Caki2 (cell line): ENCODE results near the gene MRPS11. TPM values are rescaled to one million over a fixed set of nuclear protein-coding genes. Genes with fewer than 3 reads are reported as not detected.
"Not testable (repeated sequence)": the region's sequence is repeated elsewhere in the genome, so short reads cannot be mapped to it uniquely, and the experiment has no call there.

Experiments used
- DNase-seq: peaks from one replicate; pipeline ENCODE4 v3.0.0-alpha.2; 2015; ENCODE audit warnings: low read depth
- in situ Hi-C: cut with HindIII; loops from 2 replicates; pipeline ENCODE4 v1.10.0; 2016; ENCODE audit warnings: low sequenced_read_pairs, low pct_unique_long_range_greater_than_20kb, mixed read lengths
- total RNA-seq: library from RNA; depleted of rRNA; stranded (reverse); fragments of >200 nt; shearing (Covaris generic); gene quantifications from 2 replicates; pipeline ENCODE4 v1.2.3, GENCODE V29; 2014; ENCODE audit warnings: low replicate concordance; rRNA removed

The MRPS11 gene
- total RNA-seq, result 70.5 and 85.1 TPM in 2 replicates

DNA sequence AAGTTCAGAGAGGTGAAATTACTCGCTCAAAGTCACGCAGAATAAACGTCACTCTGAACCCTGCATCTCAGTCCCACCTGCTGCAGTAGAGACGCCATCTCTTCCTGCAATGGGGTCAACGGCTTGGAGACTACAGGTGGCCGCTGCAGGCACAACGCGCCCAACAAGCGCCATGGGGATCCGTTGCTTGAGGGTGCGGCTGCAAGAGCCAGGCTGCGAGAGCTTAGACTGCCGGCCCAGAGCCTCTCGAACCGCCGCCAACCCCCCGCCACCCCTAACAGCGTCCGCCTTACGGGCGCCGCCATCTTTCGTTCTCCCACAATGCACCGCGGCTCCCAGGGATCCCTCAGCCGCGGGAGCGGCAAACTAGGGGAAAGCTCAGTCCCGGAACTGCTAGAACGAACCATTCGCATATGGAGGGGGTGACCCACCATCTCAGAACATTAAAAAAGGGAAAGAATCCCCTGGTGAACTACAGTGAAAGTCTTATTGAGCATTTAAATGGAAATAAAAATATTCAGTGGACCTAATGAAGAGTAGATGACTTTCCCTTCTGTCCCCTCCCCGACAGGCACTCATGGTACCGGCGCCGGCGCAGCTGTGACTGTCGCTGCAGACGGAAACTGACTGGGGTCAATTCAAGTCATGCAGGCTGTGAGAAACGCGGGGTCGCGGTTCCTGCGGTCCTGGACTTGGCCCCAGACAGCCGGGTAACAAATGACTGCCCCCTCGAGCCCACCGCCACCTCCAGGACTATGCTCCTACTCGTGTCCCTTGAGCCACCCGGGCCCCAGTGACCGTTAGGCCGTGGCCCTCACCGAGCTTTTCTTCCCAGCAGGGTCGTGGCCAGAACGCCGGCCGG is at the start of gene MRPS11, which contains the start of gene MRPL46:
Gene MRPS11 (plus strand): TSS at position 636 of the 862 bp plus-strand sequence. CDS start 10 bp downstream, at position 646.
Gene MRPL46 (minus strand): TSS at position 316 of the 862 bp plus-strand sequence. CDS start 11 bp downstream, at position 305.
- in situ Hi-C loops, result no loop called here
- peak; percentile 89 for DNase-seq

DNA sequence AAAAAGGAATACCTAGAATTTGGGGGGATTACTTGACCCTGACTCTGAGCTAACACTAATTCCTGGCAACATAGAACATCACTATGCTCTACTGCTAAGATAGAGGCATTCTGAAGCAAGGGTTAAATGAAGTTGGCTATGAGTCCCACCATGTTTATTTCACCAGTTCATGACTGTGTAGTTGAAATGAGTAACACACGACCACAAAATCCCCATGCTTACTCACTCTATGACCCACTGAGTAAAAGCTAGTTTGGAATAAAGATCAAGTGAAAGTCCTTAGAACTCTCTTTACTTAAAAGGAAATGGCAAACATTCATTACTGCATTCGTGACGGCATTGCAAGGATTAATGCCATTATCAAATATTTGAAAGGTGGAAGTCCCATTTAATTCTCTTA is 47.7 kb upstream of the MRPS11 start:
- in situ Hi-C loops, result no loop called here
- DNase-seq, result no peak

DNA sequence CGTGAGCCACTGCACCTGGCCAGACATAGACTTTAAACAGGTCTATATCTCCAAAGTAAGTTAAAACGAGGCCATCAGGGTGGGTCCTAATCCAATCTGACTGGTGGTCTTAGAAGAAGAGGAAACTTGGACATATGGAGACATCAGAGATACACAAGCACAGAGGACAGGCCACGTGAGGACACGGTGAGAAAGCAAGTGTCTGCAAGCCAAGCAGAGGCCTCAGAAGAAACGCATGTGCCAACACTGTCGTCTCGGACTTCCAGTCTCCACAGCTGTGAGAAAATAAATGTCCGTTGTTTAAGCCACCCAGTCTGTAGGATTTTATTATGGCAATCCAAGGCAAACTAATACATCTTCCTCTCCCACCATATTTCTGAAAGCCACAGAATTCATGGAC is 44.2 kb upstream of the MRPS11 start:
- in situ Hi-C loops, result no loop called here
- DNase-seq, result no peak

DNA sequence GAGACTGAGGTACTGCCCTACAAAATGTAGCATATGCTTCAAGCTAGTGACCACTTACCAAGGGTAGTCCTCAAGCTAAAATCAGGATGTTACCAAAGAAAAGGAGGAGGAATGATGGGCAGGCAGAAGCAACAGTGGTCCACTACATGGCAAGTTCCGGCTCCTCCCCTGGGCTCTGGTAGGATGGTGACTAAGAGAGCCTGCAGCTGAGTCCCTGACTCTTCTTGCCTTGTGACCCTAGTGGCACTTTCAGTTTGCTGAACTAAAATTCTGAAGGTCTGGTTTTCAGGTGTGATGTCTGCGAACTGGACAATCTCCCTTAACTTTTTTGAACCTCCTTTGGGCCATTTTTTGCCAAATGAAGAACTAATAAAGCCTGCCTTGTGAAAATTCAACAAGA is 41.2 kb upstream of the MRPS11 start:
- in situ Hi-C loops, result no loop called here
- no peak for DNase-seq

DNA sequence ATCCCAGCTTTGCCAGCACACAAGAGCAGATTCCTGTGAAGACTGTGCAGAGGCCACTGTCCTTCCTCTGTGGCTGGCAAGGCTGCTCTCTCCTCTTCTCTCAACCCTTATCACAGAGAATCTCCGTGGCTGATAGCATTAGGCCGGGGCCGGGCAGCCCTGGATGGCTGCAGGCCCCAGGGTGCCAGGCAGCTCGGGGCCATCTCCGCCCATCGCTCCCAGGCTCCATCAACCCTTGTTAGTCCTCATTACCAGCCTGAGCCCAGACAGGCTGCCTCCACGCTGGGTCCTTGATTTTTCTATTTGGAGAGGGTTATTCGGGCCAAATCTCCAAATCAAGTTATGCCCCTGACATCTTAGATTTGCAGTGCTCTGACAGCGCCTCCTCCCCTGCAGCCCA is 39.5 kb upstream of the MRPS11 start:
- in situ Hi-C loops, result no loop called here
- DNase-seq, result no peak

DNA sequence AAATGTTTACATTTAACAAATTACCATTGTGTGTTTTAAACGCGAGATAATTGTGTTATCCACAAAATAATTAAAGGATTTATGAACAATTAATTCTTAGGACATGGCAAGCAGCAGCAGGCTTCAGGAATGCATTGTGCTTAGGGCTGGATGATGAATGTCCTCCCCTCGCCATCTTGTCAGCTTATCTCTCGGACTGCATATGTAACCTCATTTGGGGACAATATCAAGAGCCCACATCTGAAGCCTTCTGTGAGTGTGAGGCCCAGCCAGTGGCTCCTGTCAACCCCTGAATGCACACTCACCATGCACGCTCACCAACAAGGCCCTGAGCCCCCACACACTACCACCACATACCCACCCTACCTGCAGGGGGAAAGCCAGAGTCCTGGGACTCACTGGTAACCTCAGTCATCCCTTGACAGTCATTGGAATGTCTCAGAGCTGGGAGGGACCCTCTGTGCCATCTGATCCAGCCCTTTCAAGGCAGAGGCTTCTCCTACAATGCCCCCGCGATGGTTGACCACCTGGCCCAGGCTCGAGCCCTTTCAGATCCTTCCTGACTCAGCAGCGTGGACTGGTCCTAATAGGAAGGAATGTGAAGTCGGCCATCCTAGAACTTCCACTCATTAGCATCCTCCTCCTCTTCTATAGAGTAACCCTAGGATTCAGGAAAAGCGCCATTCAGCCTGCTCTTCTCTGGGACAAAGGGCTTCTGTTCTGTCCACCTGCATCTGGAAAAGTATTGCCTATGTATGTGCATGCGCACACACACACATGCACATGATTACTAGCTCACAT is 38.5 kb upstream of the MRPS11 start:
- in situ Hi-C loops, result no loop called here
- DNase-seq, result no peak

DNA sequence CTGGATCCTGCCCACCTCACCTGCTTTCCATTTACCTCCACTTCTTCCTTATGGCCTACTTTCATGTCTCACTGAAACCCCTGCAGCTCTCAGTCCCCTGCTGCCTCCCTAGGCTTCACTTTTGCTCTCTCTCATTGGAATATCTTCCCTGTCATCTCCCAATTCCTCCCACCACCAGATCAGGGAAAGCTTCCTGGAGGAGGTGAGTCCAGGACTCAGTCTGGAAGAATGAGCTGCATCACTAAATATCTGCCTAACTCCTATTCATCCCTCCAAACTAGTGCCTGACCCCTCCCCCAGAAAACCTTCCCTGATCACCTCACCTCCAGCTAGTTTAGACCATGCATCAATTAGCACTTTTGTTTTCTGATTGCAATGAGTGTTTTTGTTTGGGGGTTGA is 37.5 kb upstream of the MRPS11 start:
- DNase-seq, result no peak
- in situ Hi-C loops, result no loop called here

DNA sequence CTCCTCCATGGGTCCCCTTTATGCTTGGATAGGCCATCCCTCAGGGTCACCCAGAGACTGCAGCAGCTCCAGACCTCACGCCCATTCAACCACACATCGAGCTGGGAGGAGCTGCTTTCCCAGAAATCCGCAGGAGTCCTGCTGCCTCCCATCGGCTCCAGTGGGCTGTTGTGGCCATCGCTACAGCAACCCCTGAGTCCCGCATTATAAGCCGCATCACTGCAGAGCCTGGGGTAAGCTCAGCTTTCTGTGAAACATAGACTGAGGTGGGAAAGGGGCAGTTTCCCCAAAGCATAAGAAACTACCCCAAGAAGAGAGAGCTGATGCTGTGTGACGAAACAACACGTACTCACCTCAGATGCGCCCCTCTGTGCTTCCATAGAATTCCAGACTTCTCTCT is 36.1 kb upstream of the MRPS11 start:
- in situ Hi-C loops, result no loop called here
- no peak for DNase-seq

DNA sequence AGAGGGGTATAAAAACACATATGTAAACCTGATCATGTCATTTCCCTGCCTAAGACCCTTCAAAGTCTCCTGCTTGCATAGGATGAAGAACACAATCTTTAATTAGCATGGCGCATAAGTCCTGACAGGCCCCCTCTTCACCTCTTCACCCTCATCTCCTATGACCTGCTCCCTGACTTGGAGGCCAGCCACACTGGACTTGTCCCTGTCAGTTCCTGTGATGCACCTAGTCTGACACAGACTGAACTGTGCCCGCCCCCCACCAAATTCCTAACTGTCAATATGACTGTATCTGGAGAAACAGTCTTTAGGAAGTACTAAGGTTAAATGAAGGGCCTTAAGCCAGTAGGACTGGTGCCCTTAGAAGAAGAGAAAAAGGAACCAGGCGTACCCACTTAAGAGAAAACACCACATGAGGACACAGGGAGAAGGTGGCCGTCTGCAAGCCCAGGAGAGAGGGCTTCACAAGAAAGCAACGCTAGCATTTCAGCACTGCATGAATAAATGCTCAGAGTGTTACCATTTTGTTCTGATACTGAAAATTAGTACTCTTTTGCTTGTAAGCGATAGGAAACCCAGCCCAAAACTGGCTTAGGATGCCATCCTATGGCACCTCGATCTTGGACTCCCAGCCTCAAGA is 34.3 kb upstream of the MRPS11 start:
- DNase-seq, result no peak
- in situ Hi-C loops, result no loop called here

DNA sequence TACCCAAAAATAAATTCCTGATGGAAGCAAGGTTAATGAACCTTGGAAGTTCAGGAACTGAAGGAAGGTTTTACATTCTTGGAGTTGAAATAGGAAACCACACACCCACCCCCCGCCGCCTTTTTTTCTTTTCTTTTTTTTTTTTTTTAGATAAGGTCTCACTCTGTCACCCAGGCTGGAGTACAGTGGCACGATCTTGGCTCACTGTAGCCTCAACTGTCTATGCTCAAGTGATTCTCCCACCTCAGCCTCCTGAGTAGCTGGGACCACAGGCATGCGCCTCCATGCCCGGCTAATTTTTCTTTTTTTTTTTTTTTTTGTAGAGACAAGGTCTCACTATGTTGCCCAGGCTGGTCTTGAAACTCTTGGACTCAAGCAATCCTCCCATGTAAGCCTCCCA is 33.4 kb upstream of the MRPS11 start:
- in situ Hi-C loops, DNase-seq: not testable (repeated sequence)

DNA sequence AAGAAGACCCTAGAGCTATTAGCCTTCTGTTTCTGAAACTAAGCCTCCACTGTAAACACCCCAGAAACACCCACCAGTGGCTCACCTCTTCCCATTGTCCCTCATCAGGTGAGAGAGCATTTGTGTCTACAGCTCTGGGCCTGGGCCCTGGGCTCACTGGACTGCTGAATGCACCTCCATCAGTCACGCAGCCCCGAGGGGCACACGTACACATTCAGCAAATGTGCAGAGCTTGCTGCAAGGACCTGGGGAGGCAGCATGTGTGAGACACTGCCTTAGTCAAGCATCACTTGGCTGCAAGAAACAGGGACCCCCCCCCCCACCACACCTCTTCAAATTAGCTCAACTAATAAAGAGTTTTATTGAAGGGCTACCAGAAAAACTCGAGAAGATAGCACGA is 29.3 kb upstream of the MRPS11 start:
- no peak for DNase-seq
- in situ Hi-C loops, result no loop called here

DNA sequence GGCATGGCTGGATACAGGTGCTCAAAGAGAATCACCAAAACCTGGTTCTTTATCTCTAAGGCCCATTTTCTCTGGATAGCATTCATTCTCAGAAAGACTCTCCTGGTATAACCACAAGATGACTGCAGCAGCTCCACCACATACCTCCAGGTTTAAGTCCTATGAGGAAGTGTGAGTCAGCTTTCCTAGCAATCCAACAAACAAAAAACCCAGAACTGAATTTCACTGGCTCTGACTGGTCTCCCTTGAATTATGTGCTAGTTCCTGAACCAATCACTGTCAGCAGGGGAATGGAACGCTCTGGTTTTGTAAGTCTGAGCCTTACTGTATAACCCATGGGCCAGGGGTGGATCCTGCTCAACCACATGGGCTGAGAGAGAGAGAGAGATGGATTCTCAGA is 27.5 kb upstream of the MRPS11 start:
- in situ Hi-C loops, result no loop called here
- DNase-seq, result peak; percentile 21

DNA sequence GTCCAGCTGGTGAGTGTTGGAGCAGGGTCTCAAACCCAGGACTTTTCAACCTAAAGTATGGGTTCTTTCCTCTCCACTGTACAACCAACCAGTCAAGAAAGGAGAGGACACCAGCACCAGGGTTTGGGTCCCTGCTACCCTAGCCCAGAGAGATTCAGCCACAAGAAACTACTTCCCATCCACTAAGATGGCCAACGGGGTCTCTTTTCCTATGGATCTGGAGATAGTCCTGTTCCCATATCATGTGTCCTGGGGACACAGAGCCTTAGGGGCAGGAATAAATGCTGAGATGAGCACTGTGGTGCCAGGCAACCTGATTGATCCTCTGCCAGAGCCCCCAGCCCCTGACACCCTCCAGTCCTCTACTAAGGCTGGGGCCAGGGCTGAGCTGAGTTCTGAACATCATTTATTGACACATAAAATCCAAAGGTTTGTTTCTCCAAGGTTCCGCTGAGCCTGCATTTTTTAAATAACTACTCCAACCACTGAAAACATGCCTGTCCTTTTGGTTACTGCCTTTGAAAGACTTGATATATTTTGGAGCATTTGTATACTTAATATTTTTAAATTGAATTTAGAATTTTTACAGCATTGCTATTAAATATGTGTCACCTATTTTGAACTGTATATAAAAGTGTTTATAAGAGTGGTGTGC is 26.3 kb upstream of the MRPS11 start:
- no peak for DNase-seq
- in situ Hi-C loops, result no loop called here

DNA sequence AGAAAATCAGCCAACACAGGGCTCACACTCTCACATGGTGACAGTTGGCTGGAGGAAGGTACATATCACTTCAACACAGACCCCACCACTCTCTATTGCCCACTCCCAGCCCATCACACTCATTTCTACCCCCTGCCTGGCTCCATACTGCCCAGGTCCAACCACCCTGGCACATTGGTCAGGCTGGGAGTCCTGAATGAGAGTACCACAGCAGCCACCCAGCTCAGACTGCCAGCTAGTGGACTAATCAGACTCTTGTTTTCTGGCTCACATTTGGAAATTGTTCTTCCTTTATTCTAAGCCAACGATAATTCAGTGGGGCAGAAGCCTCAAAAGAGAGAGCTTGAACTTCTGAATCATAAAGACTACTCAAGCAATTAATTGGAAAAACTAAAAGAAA is 20.3 kb upstream of the MRPS11 start:
- in situ Hi-C loops, result no loop called here
- no peak for DNase-seq

DNA sequence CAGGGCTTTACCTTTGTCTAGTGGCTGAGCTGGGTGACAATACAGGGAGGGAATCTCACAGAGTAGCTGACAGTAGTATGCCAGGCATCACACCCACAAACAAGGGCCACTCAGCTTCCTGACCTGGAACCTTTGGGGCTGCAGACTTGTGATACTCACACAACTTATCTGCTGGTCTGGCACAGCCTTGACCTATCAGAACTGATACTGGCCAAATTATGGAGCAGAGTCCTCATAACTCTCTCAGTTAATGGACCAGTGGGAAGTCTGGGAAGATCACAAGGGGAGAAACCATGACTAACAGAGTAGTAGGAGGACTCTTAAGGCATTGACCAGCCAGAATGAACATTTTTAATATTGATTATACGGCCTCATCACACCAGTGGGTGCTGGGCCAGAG is 19.8 kb upstream of the MRPS11 start:
- in situ Hi-C loops, result no loop called here

DNA sequence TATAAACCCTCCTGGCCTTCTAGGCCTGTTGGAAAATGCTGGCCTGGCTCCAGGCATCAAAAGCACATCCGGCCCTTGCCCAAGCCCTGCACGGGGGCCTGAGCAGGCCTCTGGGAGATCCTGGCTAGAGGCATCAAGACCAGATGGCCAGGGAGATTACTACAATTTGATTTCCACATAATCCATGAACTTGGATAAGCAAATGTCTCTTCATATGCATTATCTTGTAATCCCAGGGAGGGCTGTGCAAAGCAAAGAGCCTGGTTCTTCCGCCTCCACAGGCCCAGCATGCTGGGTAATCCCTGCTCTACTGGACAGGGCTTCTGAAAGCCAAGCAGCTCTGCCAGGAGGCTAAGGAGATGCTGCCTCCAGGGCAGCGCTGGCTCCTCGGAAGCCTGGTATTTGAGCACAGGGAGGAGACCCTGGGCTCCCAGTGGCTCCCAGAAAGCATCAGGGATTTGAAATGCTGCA is 18.5 kb upstream of the MRPS11 start:
- in situ Hi-C loops, result no loop called here
- no peak for DNase-seq

More for the DNA sequence above, 19.8 kb upstream of the MRPS11 start:
- no peak for DNase-seq

DNA sequence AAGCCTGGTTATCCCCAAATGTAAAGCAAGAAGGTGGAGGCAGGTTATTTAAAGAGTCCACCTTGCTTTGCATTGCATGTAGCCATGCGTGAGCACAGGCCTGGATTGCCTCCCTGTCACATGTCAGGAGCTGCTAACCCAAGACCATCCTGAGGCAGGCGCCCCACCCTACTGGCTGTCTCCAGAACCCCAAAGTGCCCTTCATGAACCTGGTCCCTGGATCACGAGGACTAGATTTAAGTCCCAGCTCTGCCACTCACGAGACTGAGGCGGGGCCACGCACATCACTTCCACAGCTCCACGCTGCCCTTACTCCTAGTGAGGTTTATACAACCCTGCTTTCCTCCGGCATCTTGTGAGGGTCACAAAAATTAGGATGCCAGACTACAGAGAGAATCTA is 17.9 kb upstream of the MRPS11 start:
- DNase-seq, result no peak
- in situ Hi-C loops, result no loop called here

DNA sequence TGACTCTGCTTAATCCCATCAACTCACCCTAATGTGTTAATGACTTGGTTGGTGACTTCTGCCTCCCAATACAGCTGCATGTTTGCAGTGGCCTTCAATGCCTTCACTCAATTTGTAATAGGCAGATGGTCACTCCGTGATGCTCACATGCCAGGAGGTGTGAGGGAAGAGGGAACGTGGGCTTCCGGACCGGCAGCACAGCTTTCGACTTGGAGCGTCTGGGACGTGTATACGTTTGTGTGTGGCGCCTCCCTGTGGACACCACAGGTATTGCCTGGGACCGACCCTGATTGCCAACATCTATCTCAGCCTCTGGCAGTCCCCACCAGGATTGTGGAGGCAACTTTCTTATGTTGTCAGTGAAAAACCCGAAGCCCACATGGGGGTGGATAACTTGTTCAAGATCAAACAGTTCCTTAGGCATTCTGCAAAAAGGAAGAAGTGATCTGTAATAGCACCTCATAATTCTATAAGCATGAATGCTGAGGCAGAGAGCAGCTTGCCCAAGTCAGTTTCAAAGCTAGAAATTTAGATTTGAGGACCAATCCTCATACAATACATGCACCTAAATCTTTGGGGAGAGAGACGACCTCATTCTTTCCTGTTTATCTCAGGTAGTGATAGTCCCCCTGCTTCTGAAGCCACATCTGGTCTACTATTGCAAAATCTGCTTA is 17.2 kb upstream of the MRPS11 start:
- DNase-seq, result peak; percentile 22
- in situ Hi-C loops, result no loop called here
